Inflammatory macrophage treated with lipopolysaccharide for 4 hours (primary cell): Measurements from ENCODE around the gene CLEC7A.

Experiments used
- DNase-seq: peaks from one replicate; pipeline ENCODE4 v3.0.0-alpha.2; 2020

The CLEC7A gene

DNA sequence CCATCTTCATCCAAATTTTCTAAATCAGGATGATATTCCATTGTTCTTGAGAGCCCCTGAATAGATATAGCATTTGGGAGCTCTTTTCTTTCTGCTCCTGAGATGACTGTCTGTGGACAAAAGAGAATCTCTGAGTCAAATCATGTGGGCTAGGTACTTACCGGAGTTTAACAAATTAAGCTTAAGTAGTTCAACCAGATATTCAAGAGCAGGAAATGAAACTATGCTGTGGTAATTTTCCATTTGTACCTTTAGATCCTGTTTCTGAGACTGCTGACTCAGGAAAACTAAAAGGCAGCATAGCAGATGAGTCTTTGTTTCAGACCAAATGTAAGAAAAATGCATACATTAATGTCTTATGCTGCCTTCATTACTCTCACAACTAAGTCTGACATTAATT is at the start of gene CLEC7A:
CLEC7A (minus strand) TSS at position 158 of the 400 bp plus-strand sequence; CDS start at position 41, 117 bp downstream.
- peak; percentile 92 for DNase-seq

- no peak for DNase-seq
Observed at GRCh38 chr12:10179776-10180181, 49.8 kb upstream of the CLEC7A start.

- no peak for DNase-seq
Observed at GRCh38 chr12:10178821-10179220, 48.8 kb upstream of the CLEC7A start, which contains the start of gene TMEM52B. Gene TMEM52B (plus strand): TSS chr12:10179032. CDS start chr12:10179575, 543 bp downstream.

- DNase-seq = no peak
Observed at GRCh38 chr12:10175846-10176636, 46.0 kb upstream of the CLEC7A start.

DNA sequence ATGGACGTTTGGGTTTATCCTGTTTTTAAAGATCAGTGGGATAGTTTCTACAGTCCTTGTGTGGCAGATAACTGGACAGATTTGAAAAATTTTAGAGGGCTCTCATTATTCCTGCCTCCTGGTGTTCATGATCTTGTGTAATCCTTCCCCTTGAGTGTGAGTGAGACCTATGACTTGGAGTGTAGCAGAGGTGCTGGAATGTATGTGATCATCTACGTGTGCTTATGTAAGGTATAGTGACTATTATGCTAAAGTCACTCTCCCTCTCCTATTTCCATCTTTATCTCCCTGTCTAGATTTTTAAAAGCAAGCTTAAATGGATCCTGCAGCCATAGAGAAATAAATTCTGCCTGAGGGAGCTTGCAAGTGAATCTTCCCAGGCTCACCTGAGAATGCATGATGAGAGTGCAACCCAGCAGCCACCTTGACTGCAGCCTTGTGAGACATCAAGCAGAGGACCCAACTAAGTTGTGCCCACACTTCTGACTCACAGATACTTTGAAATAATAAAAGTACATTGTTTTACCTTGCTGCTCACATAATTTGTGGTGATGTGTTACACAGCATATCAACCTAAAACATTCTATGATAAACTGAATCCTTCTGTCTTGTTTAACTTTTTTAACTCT is 45.1 kb upstream of the CLEC7A start:
- no peak for DNase-seq

GRCh38 chr12:10171973-10172728 is 42.2 kb upstream of the CLEC7A start, which contains the start of gene OLR1:
Gene OLR1 (minus strand): TSS chr12:10172132. CDS start chr12:10172077, 55 bp downstream.
- peak; percentile 94 for DNase-seq

DNA sequence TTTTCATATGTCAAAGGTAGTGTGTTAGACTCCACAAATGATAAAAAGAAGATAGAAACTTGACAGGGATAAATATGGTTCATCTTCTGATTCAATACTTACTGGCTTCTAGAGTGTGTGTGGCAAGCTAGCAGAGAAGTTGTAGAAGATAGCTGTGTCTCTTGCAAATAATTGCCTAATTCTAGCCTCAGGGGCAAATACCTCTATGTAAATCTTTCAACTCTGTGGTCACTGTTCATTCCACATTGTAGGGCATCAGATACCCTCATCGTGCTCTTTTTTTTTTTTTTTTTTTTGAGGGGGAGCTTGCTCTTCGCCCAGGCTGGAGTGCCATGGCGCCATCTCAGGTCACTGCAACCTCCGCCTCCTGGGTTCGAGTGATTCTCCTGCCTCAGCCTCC is 40.2 kb upstream of the CLEC7A start:
- DNase-seq = peak; percentile 49

- DNase-seq = no peak
Observed at GRCh38 chr12:10169104-10169503, 39.1 kb upstream of the CLEC7A start.

GRCh38 chr12:10167599-10167998 is 37.6 kb upstream of the CLEC7A start:
- peak; percentile 95 for DNase-seq

DNA sequence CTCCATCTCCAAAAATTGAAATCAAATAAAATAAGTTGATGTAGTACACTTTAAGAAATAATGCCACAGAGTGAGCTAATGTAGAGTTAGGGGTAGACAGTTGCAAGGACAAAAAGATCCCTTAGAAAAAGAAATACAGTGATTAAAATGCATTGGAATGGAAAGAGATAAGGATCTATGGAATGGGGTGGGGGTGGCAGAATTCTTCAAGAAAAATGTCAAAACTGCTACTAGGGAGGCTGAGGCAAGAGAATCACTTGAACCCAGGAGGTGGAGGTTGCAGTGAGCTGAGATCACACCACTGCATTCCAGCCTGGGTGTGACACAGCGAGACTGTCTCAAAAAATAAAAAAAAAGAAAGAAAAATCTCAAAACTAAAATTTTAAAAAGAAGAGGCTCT is 35.4 kb upstream of the CLEC7A start:
- DNase-seq = no peak

DNA sequence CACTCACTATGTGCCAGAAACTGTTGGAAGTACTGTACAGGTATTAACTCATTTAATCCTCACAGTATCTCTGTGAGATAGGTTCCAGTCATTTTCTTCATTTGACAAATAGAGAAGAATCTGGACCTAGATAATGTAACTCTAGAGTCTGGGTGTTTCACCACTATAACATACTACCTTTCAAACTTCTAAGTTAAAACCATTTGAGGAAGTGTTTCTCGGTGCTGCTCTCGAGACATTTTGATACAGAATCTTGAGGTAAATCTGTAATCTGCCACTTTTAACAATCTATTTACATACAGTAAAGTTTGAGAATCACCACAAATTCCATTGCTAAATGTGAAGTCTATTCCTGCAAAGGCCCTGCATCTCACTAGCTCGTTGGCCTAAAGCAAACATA is 33.1 kb upstream of the CLEC7A start:
- DNase-seq = no peak

GRCh38 chr12:10160617-10161385 is 30.8 kb upstream of the CLEC7A start:
- peak; percentile 80 for DNase-seq

DNA sequence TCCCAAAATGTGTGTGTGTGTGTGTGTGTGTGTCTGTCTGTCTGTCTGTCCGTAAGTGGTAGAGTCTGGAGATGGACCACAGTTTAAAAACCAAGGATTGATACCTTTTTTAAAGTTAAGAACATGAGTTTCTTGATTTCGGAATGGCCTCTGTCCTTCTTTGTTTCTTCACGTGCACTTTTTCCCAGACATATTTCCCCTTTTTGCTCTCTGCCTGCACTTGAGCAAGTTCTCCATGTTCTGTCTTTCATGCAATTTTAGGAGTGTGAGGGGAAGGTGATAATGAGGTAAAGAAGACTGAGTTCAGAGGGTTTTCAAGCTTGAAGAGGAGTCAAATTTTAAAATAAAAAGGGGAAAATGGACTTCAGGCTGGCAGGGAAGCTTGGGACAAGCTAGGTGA is 29.3 kb upstream of the CLEC7A start:
- DNase-seq = peak; percentile 68

DNA sequence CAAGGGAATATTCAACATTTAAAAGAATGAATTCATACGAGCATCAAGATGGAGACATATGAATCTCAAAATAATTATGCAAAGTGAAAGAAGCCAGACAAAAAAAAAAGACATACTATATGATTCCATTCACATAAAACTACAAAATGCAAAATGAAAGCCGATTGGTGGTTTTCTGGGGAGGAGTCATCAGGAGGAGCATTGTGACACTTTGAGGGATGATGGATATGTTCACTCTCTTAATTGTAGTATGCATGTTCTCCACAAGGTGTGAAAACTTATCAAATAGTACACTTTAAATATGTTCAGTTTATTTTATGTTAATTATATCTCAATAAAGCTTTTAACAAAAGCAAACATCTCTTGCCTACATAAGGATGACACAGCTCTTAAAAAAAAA is 28.4 kb upstream of the CLEC7A start:
- peak; percentile 62 for DNase-seq

DNA sequence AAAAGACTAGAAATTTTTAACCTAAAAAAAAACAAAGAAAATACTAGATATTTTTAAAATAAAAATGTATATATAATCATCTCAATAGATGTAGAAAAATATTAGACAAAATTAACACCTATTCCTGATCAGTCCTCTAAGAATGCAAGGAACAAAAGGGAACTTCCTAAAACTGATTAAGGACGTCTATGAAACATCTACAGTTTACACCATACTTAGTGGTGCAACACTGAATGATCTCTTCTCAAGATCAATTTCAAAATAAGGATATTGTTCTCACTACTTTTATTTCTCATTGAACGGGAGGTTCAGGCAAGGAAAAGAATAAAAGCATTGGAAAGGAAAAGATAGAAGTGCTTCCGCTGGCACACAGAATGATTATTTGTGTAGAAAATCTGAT is 26.0 kb upstream of the CLEC7A start:
- DNase-seq = peak; percentile 81

DNA sequence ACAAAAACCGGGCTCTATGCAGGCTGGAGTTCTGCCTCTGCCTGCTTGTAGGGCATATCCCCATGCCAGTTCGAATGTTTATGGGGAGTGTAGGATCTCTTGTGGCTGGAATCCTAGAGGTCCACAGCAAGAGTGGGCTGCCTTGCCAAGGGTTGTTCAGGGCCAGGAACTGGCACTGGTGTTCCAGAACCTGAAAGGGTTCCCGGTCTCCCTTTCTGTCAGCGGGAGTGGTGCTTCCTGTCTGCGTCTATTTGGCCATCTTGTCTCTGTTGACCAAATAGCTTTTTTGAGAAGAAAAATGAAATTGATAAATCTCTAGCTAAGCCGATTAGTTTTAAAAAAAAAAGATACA is 24.1 kb upstream of the CLEC7A start:
- no peak for DNase-seq

DNA sequence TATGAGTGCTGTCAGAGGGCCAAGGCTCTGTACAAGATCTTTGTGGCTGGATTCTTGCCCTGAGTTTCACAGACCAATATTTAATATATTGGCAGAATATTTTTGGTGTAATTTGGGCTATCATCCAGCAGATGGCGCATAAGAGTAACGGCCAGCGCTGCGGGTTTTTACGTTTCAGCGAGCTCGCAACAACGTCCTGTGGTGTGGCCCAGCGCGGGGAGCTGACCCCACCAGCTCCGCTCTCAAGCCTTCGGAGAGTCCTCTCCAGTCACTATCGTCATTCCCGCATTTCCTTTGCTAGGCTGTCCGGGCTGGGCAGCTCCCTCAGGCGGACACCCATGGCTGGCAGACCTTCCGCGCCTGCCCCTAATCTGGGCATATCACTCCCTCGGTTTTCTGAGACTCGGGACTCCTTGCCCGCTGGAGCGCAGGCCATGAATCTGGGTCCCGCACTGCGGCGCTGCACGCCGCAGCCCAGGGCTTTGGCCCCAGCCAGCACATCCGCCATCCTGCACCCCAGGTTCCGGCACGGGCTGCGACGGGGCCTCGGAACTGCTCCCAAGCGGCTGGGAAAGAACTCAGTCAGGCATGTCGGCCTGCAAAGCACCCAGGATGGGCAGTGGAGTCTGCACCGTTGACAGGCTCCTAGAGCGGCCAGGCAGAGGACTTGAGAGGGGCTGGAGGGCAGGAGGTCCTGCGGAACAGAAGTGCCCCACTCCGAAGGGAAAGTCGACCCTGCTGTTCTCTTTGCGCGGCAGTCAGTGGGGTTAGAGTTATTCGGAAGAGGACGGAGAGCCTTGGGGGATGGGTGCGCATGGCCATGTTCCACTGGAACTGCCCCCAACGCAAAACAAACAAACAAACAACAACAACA is 23.5 kb upstream of the CLEC7A start:
- DNase-seq = peak; percentile 71

GRCh38 chr12:10151621-10152020 is 21.6 kb upstream of the CLEC7A start:
- DNase-seq = no peak

DNA sequence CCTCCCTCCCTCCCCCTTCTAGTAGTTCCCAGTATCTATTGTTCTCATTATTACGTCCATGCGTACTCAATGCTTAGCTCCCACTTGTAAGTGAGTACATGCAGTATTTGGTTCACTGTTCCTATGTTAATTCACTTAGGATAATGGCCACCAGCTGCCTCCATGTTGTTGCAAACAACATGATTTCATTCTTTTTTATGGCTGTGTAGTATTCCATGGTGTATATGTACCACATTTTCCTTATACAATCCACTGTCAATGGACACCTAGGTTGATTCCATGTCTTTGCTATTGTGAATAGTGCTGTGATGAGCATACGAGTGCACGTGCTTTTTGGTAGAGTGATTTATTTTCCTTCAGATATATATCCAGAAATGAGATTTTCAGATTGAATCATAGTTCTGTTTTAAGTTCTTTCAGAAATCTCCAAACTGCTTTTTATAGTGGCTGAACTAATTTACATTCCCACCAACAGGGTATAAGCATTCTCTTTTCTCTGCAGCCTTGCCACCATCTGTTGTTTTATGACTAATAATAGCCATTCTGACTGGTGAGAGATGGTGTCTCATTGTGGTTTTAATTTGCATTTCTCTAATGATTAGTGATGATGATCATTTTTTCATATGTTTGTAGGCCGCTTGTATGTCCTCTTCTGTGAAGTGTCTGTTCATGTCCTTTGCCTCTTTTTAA is 17.9 kb upstream of the CLEC7A start:
- DNase-seq = no peak

DNA sequence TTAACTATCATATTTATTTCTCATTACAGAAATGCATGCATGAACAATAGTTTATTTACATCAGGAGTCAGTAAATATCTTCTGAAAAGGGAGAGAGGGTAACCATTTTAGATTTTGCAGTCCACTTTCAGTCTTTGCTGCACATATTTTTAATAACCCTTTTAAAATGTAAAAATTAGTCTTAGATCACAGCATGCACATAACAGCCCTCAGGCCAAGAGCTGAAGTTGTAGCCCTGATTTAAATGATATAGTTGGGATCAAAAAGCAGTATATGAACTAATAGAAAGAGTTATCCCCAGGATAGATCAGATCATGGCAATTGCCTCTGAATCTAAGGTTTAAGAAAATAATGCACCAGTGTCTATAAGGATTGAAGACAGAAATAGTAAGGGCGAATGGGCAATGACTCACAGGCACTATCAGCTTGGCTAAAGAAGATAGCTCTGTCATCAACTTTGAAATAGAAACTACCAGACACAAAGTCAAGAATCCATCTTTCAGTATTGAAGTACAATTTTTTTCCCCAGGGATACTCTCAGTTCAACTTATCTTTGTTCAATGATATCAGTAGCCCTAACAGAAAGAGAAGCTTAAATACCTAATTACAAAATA is 13.1 kb upstream of the CLEC7A start:
- peak; percentile 78 for DNase-seq

DNA sequence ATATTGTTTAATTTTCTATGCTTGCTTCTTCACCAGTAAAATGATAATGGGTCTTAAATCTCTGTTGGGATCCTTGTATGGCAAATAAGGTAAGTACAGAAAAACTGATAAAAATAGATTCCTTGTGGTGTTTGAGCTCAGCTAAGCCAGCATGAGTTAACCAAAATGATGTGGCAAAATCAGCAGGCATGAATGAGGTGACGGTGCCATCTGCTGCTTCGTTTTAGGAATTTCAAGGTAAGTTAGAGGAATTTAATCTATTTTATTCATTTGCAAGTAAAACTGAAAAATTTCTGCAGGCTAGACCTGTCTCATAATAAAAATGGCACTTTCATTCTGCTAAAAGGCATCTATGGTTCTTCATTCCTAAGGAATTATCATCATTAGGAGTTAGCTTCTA is 10.0 kb upstream of the CLEC7A start:
- DNase-seq = peak; percentile 75
